GM21576 (cell line): ENCODE measurements around the gene ONECUT1.

Source experiments
- ATAC-seq: cut with Tn5 transposase; IDR thresholded peaks from one replicate; pipeline ENCODE4 v1.9.1; 2021; ENCODE audit warnings: mild to moderate bottlenecking, moderate library complexity; ENCODE audit not compliant: unreplicated experiment

ONECUT1 gene

GRCh38 chr15:52797625-52798501, 7.7 kb upstream of the ONECUT1 start:
- ATAC-seq: no peak

- ATAC-seq: no peak
Measured at GRCh38 chr15:52796753-52797520, 6.8 kb upstream of the ONECUT1 start.

GRCh38 chr15:52796228-52796521, 6.0 kb upstream of the ONECUT1 start:
- no peak for ATAC-seq

GRCh38 chr15:52795464-52796227, 5.5 kb upstream of the ONECUT1 start:
- ATAC-seq: no peak

- no peak for ATAC-seq
Measured at GRCh38 chr15:52794665-52795463, 4.7 kb upstream of the ONECUT1 start.

GRCh38 chr15:52791776-52792175, 1.6 kb upstream of the ONECUT1 start:
- ATAC-seq: no peak

GRCh38 chr15:52790941-52791751, 1.0 kb upstream of the ONECUT1 start:
- no peak for ATAC-seq

GRCh38 chr15:52789601-52790168, 451 bp downstream of the ONECUT1 start:
- ATAC-seq: no peak

GRCh38 chr15:52789008-52789600, 1.0 kb downstream of the ONECUT1 start:
- no peak for ATAC-seq

- ATAC-seq: no peak
Measured at GRCh38 chr15:52788099-52788986, 1.8 kb downstream of the ONECUT1 start.

- no peak for ATAC-seq
Measured at GRCh38 chr15:52787549-52788098, 2.5 kb downstream of the ONECUT1 start.

- no peak for ATAC-seq
Measured at GRCh38 chr15:52787123-52787503, 3.0 kb downstream of the ONECUT1 start.

GRCh38 chr15:52786436-52787122, 3.6 kb downstream of the ONECUT1 start:
- no peak for ATAC-seq

- ATAC-seq: no peak
Measured at GRCh38 chr15:52785672-52786406, 4.3 kb downstream of the ONECUT1 start.

- ATAC-seq: no peak
Measured at GRCh38 chr15:52784799-52785671, 5.1 kb downstream of the ONECUT1 start.
